ENCODE data around the gene DAGLA.

DAGLA gene

DNA sequence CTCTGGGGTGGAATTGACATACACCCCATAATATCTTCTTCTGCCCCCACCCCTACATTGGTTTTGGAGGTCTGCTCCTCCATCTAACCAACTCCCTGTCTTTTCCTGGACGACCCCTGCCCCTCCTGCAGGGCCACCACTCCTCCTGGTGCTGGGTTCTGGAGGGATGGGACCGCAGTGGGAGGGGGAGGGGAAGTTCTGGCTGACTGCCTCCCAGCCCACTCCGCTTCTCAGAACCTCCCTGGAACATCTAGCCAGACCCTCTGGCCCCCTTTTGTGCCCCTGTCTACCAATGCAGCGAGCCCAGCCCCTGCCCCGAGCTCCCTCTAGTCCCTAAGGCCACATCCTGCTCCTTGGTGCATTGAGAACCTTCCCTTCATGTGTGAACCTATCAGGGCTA, 73.5 kb downstream of the DAGLA start:
- TF ChIP-seq, protein P1, sequence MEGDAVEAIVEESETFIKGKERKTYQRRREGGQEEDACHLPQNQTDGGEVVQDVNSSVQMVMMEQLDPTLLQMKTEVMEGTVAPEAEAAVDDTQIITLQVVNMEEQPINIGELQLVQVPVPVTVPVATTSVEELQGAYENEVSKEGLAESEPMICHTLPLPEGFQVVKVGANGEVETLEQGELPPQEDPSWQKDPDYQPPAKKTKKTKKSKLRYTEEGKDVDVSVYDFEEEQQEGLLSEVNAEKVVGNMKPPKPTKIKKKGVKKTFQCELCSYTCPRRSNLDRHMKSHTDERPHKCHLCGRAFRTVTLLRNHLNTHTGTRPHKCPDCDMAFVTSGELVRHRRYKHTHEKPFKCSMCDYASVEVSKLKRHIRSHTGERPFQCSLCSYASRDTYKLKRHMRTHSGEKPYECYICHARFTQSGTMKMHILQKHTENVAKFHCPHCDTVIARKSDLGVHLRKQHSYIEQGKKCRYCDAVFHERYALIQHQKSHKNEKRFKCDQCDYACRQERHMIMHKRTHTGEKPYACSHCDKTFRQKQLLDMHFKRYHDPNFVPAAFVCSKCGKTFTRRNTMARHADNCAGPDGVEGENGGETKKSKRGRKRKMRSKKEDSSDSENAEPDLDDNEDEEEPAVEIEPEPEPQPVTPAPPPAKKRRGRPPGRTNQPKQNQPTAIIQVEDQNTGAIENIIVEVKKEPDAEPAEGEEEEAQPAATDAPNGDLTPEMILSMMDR (IDR thresholded peaks at IDR 0.05; ENCODE audit: low read depth, low read length), result no peak
- no peak overlapping the region for H3K4me3 ChIP-seq (ENCODE audit: low read depth, low read length)

DNA sequence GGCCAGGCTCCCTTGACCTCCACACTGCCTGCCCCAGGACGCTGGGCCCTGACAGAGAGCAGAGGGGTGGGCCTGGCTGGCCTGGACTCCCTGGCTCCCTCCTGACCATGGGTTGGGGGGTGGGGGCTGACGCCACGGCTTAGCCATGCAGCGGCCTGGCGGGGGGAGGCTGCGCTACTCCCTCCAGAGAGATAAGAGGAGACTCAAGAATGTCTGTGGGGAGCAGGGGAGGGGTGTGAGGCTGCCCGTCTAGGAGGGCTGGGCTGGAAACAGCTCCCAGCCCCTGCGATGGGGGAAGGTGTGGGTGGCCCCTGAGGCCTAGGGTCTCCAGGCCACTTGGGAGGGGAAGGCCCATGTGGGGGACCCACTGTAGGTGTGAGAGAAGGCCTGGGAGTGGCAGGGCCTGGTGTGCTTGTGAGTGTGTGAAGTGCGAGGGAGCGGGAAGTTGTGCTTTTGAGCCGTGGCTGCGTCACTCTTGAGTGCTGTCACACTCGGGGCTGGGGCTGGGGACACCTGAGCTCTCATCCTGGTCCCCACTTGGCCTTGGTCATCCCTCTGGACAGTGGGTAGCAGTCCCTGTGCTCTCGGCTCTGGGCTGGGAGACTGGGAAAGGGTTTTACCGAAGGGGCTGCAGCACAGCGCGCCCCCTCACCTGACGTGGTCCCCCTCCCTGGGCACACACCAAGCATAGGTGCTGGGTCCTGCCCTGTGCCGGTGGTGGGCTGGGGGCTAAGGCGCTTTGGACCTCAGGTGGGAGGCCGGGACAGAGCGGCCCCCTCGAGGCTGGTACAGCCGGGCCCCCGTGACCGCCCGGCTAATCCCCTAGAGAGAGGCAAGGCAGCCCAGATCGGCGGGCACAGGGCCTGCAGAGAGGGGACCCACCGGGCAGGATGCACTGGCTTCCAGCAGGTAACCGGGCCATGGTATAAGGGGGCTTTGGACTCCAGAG, 74.6 kb downstream of the DAGLA start:
- TF ChIP-seq, protein P1 (IDR thresholded peaks at IDR 0.05; ENCODE audit: low read depth, low read length), result no peak
- no peak overlapping the region for H3K4me3 ChIP-seq (ENCODE audit: low read depth, low read length)

- TF ChIP-seq, protein P1 (IDR thresholded peaks at IDR 0.05; ENCODE audit: low read depth, low read length), result no peak
- no peak overlapping the region for H3K4me3 ChIP-seq (ENCODE audit: low read depth, low read length)
Measured at GRCh38 chr11:61756147-61756451, 75.9 kb downstream of the DAGLA start.

GRCh38 chr11:61756452-61757212, 76.4 kb downstream of the DAGLA start:
- TF ChIP-seq, protein P1 (IDR thresholded peaks at IDR 0.05; ENCODE audit: low read depth, low read length), result no peak
- H3K4me3 ChIP-seq (ENCODE audit: low read depth, low read length), result no peak overlapping the region

- TF ChIP-seq, protein P1 (IDR thresholded peaks at IDR 0.05; ENCODE audit: low read depth, low read length), result no peak
- no peak overlapping the region for H3K4me3 ChIP-seq (ENCODE audit: low read depth, low read length)
Measured at GRCh38 chr11:61757213-61757862, 77.1 kb downstream of the DAGLA start.

- TF ChIP-seq, protein P1 (IDR thresholded peaks at IDR 0.05; ENCODE audit: low read depth, low read length), result no peak
- H3K4me3 ChIP-seq (ENCODE audit: low read depth, low read length), result no peak overlapping the region
Measured at GRCh38 chr11:61760946-61761345, 80.8 kb downstream of the DAGLA start.

Measured in WI38 (cell line).